HG03342 (cell line): Measurements from ENCODE around the gene RIPOR3.

Experiments used
- ATAC-seq: cut with Tn5 transposase; IDR thresholded peaks from one replicate; pipeline ENCODE4 v1.9.1; 2021; ENCODE audit warnings: mild to moderate bottlenecking, moderate library complexity; ENCODE audit not compliant: unreplicated experiment

Gene RIPOR3

GRCh38 chr20:50594231-50594590 is 97.1 kb downstream of the RIPOR3 start:
- no peak for ATAC-seq

- no peak for ATAC-seq
These were observed 98.4 kb downstream of the RIPOR3 start for GRCh38 chr20:50593005-50593335.

GRCh38 chr20:50592282-50593004 is 98.9 kb downstream of the RIPOR3 start:
- no peak for ATAC-seq

- ATAC-seq: no peak
These were observed 100.0 kb downstream of the RIPOR3 start for GRCh38 chr20:50591233-50591852.

GRCh38 chr20:50590348-50590664 is 101.0 kb downstream of the RIPOR3 start:
- no peak for ATAC-seq

- ATAC-seq: no peak
These were observed 101.6 kb downstream of the RIPOR3 start for GRCh38 chr20:50589548-50590347.

GRCh38 chr20:50588034-50588736 is 103.2 kb downstream of the RIPOR3 start:
- no peak for ATAC-seq

- ATAC-seq: no peak
These were observed 103.9 kb downstream of the RIPOR3 start for GRCh38 chr20:50587291-50587961.

- no peak for ATAC-seq
These were observed 104.7 kb downstream of the RIPOR3 start for GRCh38 chr20:50586531-50587232.

GRCh38 chr20:50585678-50586077 is 105.7 kb downstream of the RIPOR3 start:
- no peak for ATAC-seq

GRCh38 chr20:50585214-50585613 is 106.1 kb downstream of the RIPOR3 start:
- ATAC-seq: no peak

GRCh38 chr20:50584687-50585086 is 106.7 kb downstream of the RIPOR3 start:
- no peak for ATAC-seq

GRCh38 chr20:50583442-50584150 is 107.7 kb downstream of the RIPOR3 start:
- no peak for ATAC-seq

GRCh38 chr20:50582591-50583234 is 108.6 kb downstream of the RIPOR3 start:
- ATAC-seq: no peak

GRCh38 chr20:50582092-50582491 is 109.2 kb downstream of the RIPOR3 start:
- ATAC-seq: no peak

GRCh38 chr20:50580842-50581544 is 110.3 kb downstream of the RIPOR3 start:
- no peak for ATAC-seq

- ATAC-seq: no peak
These were observed 111.2 kb downstream of the RIPOR3 start for GRCh38 chr20:50580016-50580747.

- no peak for ATAC-seq
These were observed 111.8 kb downstream of the RIPOR3 start for GRCh38 chr20:50579511-50579910.
